GM12878 (cell line): ENCODE results near the gene PLK5. TPM values are rescaled to one million over a fixed set of nuclear protein-coding genes. Genes with fewer than 3 reads are reported as not detected.
A peak's percentile ranks its signal among the peaks of the same experiment; 100 is the strongest.

ENCODE experiments used
- ASH2L ChIP-seq: fragments of 300-600, 200-600 bp; sonication (generic); IDR thresholded peaks from 2 replicates; pipeline ENCODE4 v1.6.1; 2017; ENCODE audit warnings: low read depth, mild to moderate bottlenecking, borderline replicate concordance
- CBX5 ChIP-seq: sonication (generic); IDR thresholded peaks from 2 replicates; pipeline ENCODE4 v1.6.1; 2016; ENCODE audit warnings: low read depth, moderate library complexity, mild to moderate bottlenecking, inconsistent platforms
- CHD4 ChIP-seq: fragments of 200-600 bp; sonication (generic); IDR thresholded peaks from 2 replicates; pipeline ENCODE4 v1.6.1; 2016; ENCODE audit warnings: mild to moderate bottlenecking
- ETV6 ChIP-seq, 2 experiments: fragments of 450-650 bp in 1 of 2; IDR thresholded peaks in 1 of 2; conservative IDR thresholded peaks in 1 of 2; 2 replicates each; pipeline ENCODE4 v1.6.1; 2014; ENCODE audit warnings: antibody characterized with exemption in 1 of 2, borderline replicate concordance in 1 of 2, low read depth in 1 of 2, mild to moderate bottlenecking in 1 of 2, moderate library complexity in 1 of 2
- FOS ChIP-seq: IDR thresholded peaks from 3 replicates; pipeline ENCODE4 v1.6.1; 2011; ENCODE audit warnings: borderline replicate concordance; ENCODE audit not compliant: insufficient read length; ENCODE audit errors: extremely low read depth
- HCFC1 ChIP-seq: fragments of 150-350 bp; IDR thresholded peaks from 2 replicates; pipeline ENCODE4 v1.6.1; 2014; ENCODE audit warnings: low read length
- HDGF ChIP-seq: fragments of 450-650 bp; IDR thresholded peaks from 2 replicates; pipeline ENCODE4 v1.6.1; 2016; ENCODE audit warnings: antibody characterized with exemption
- JUND ChIP-seq: IDR thresholded peaks from 2 replicates; pipeline ENCODE4 v1.6.1; 2012; ENCODE audit warnings: low read depth, mild to moderate bottlenecking, low read length, improper control_type of control experiment, moderate library complexity
- LARP7 ChIP-seq: fragments of 450-650 bp; IDR thresholded peaks from 2 replicates; pipeline ENCODE4 v1.6.1; 2017; ENCODE audit warnings: mild to moderate bottlenecking
- PAX8 ChIP-seq: fragments of 450-650 bp; IDR thresholded peaks from 2 replicates; pipeline ENCODE4 v1.6.1; 2017; ENCODE audit warnings: mild to moderate bottlenecking, moderate library complexity
- RCOR1 ChIP-seq: conservative IDR thresholded peaks from 2 replicates; pipeline ENCODE4 v1.6.1; 2012; ENCODE audit warnings: low read depth, low read length, improper control_type of control experiment
- RELA ChIP-seq: fragments of 450-650 bp; IDR thresholded peaks from 2 replicates; pipeline ENCODE4 v1.8.0; 2014; ENCODE audit warnings: borderline replicate concordance; ENCODE audit not compliant: partially characterized antibody
- RELB ChIP-seq: fragments of 450-650 bp; IDR thresholded peaks from 2 replicates; pipeline ENCODE4 v1.6.1; 2017; ENCODE audit warnings: low read depth, mild to moderate bottlenecking, moderate library complexity
- SMC3 ChIP-seq: IDR thresholded peaks from 2 replicates; pipeline ENCODE4 v1.6.1; 2011; ENCODE audit warnings: low read length, improper control_type of control experiment, borderline replicate concordance
- SPI1 ChIP-seq: IDR thresholded peaks from 2 replicates; pipeline ENCODE4 v1.6.1; 2011; ENCODE audit warnings: low read depth, mild to moderate bottlenecking, low read length, moderate library complexity, borderline replicate concordance; ENCODE audit not compliant: insufficient read depth
- SUPT20H ChIP-seq: IDR thresholded peaks from 2 replicates; pipeline ENCODE4 v1.6.1; 2011; ENCODE audit warnings: low read depth, mild to moderate bottlenecking, low read length, moderate library complexity, borderline replicate concordance; ENCODE audit not compliant: control insufficient read depth
- TAF1 ChIP-seq: IDR thresholded peaks from 2 replicates; pipeline ENCODE4 v1.6.1; 2011; ENCODE audit warnings: mild to moderate bottlenecking, low read depth, low read length, borderline replicate concordance
- TCF12 ChIP-seq: IDR thresholded peaks from 2 replicates; pipeline ENCODE4 v1.6.1; 2011; ENCODE audit warnings: low read depth, mild to moderate bottlenecking, low read length
- ZNF384 ChIP-seq: IDR thresholded peaks from 2 replicates; pipeline ENCODE4 v1.6.1; 2012; ENCODE audit warnings: low read depth, mild to moderate bottlenecking, low read length, improper control_type of control experiment, borderline replicate concordance
- ZNF592 ChIP-seq: fragments of 450-650 bp; IDR thresholded peaks from 2 replicates; pipeline ENCODE4 v1.6.1; 2017; ENCODE audit warnings: mild to moderate bottlenecking, moderate library complexity
- ZNF687 ChIP-seq: fragments of 450-650 bp; IDR thresholded peaks from 2 replicates; pipeline ENCODE4 v1.6.1; 2017; ENCODE audit warnings: mild to moderate bottlenecking, moderate library complexity
- polyA plus RNA-seq, 11 experiments: library from polyadenylated mRNA; depleted of rRNA in 4 of 11; unstranded in 6 of 11; stranded (reverse) in 5 of 11; fragments of >200 nt; fragmentation: Nextera tagmentation in 4 of 11; fragmentation: Illumina TruSeq in 1 of 11; extraction: Ambion mirVana in 4 of 11; extraction: Trizol in 1 of 11; gene quantifications; 1 replicate in 1 of 11; 2 replicates in 10 of 11; pipeline versions ENCODE4 v1.2.1 to v1.2.3, GENCODE V29; 2011 to 2016; ENCODE audit warnings: inconsistent platforms in 2 of 11, missing spikeins in 2 of 11, low read depth in 1 of 11
- total RNA-seq, 4 experiments: library from RNA; depleted of rRNA in 3 of 4; stranded (reverse); fragments of >200 nt in 3 of 4; fragmentation: Illumina TruSeq in 1 of 4; extraction: Trizol in 1 of 4; gene quantifications; 2 replicates each; pipeline versions ENCODE4 v1.2.1 to v1.2.3, GENCODE V29; 2013 to 2021

Gene PLK5
- total and polyA plus RNA-seq, 10 of the 15 experiments (the other 5 are each of a cell fraction or from before 2014, with no cell fraction given), result 0.13 TPM; not detected in 9

- TF ChIP-seq ETV6 (conservative IDR thresholded peaks at IDR 0.05 in 1 of 2, IDR thresholded peaks at IDR 0.05 in 1 of 2; ENCODE audit: borderline replicate concordance in 1 of 2, low read depth in 1 of 2) (no peak), RCOR1 (no peak), RELB (peak; percentile 61), ZNF592 (no peak), HDGF (peak; percentile 99), RELA (peak; percentile 73), LARP7 (peak; percentile 45; the same call in 1 of the 2 replicates), SUPT20H (no peak), HCFC1 (no peak), ZNF687 (no peak), TAF1 (no peak), FOS (peak; percentile 35), SPI1 (no peak), ZNF384 (no peak), TCF12 (no peak), CBX5 (no peak), SMC3 (no peak), CHD4 (no peak), ASH2L (no peak), PAX8 (no peak), JUND (peak; percentile 76; the same call in 1 of the 2 replicates)
Observed at GRCh38 chr19:1490311-1491113, 33.4 kb upstream of the PLK5 start, which contains the start of gene PCSK4 (continued).
